Measurements from ENCODE around the gene MAS1L.

The MAS1L gene

GRCh38 chr6:29490552-29490951, 2.8 kb upstream of the MAS1L start:
- ChIA-PET POLR2A (no interaction called here), CTCF (interaction anchor here (1.5 to 1.7 kb wide), 2 partner anchors 13 to 18 kb away, joined by 3 to 6 read pairs; no protein-coding TSS in a partner anchor)
- no peak for DNase-seq (ENCODE audit: extremely low spot score)
- no peak for TF ChIP-seq CTCF (IDR thresholded peaks at IDR 0.05; ENCODE audit: control extremely low read depth, extremely low read depth, low read depth, missing control alignments)

- no peak for DNase-seq (ENCODE audit: extremely low spot score)
- POLR2A ChIA-PET, result no interaction called here
- no peak for TF ChIP-seq CTCF (IDR thresholded peaks at IDR 0.05; ENCODE audit: control extremely low read depth, extremely low read depth, low read depth, missing control alignments)
- CTCF ChIA-PET, result interaction anchor here (1.5 kb wide), 1 partner anchor 19 kb away, joined by 3 read pairs; no protein-coding TSS in a partner anchor
Observed at GRCh38 chr6:29490055-29490454, 2.3 kb upstream of the MAS1L start.

- no peak for TF ChIP-seq CTCF (IDR thresholded peaks at IDR 0.05; ENCODE audit: control extremely low read depth, extremely low read depth, low read depth, missing control alignments)
- ChIA-PET POLR2A (no interaction called here), CTCF (interaction anchor here (1.1 kb wide), 1 partner anchor 12 kb away, joined by 3 read pairs; no protein-coding TSS in a partner anchor)
- no peak for DNase-seq (ENCODE audit: extremely low spot score)
Observed at GRCh38 chr6:29489286-29489685, 1.5 kb upstream of the MAS1L start.

GRCh38 chr6:29488874-29489273, 1.1 kb upstream of the MAS1L start:
- ChIA-PET POLR2A (no interaction called here), CTCF (interaction anchor here (1.0 to 1.1 kb wide), 2 partner anchors 12 to 35 kb away, joined by 3 read pairs; no protein-coding TSS in a partner anchor)
- DNase-seq (ENCODE audit: extremely low spot score), result no peak
- no peak for TF ChIP-seq CTCF (IDR thresholded peaks at IDR 0.05; ENCODE audit: control extremely low read depth, extremely low read depth, low read depth, missing control alignments)

- DNase-seq (ENCODE audit: extremely low spot score), result no peak
- POLR2A ChIA-PET, result no interaction called here
- CTCF ChIA-PET, result no interaction called here
- TF ChIP-seq CTCF (IDR thresholded peaks at IDR 0.05; ENCODE audit: control extremely low read depth, extremely low read depth, low read depth, missing control alignments), result no peak
Observed at GRCh38 chr6:29487131-29487530, 625 bp downstream of the MAS1L start.

GRCh38 chr6:29486577-29486976, 1.2 kb downstream of the MAS1L start:
- no peak for TF ChIP-seq CTCF (IDR thresholded peaks at IDR 0.05; ENCODE audit: control extremely low read depth, extremely low read depth, low read depth, missing control alignments)
- POLR2A ChIA-PET, result no interaction called here
- no peak for DNase-seq (ENCODE audit: extremely low spot score)
- CTCF ChIA-PET, result no interaction called here

GRCh38 chr6:29483735-29484134, 4.0 kb downstream of the MAS1L start:
- CTCF ChIA-PET, result no interaction called here
- POLR2A ChIA-PET, result no interaction called here

More at GRCh38 chr6:29483735-29484134, 4.0 kb downstream of the MAS1L start:
- DNase-seq (ENCODE audit: extremely low spot score), result no peak
- TF ChIP-seq CTCF (IDR thresholded peaks at IDR 0.05; ENCODE audit: control extremely low read depth, extremely low read depth, low read depth, missing control alignments), result no peak
